RWPE2 (cell line): ENCODE data around the gene CLCA1.

ENCODE experiments used
- ATAC-seq: fragments of 200-7000 bp; cut with Tn5 transposase; 3 replicates; pipeline ENCODE4 v1.9.1; 2021; ENCODE audit warnings: low read depth
- DNase-seq: peaks from one replicate; pipeline ENCODE4 v3.0.0-alpha.2; 2020; ENCODE audit warnings: low spot score
- H3K27ac ChIP-seq: fragments of 450-650 bp; 2 replicates; pipeline ENCODE4 v1.5.1; 2017; ENCODE audit warnings: mild to moderate bottlenecking; ENCODE audit not compliant: poor library complexity, severe bottlenecking
- H3K27me3 ChIP-seq: fragments of 250-450 bp; sonication (Bioruptor Pico); 2 replicates; pipeline ENCODE4 v1.5.1; 2021; ENCODE audit warnings: mild to moderate bottlenecking, moderate library complexity; ENCODE audit not compliant: insufficient read depth, poor library complexity, severe bottlenecking
- H3K36me3 ChIP-seq: fragments of 250-450 bp; sonication (Bioruptor Pico); 2 replicates; pipeline ENCODE4 v1.5.1; 2020; ENCODE audit warnings: low read depth, mild to moderate bottlenecking, moderate library complexity
- H3K4me1 ChIP-seq: fragments of 250-450 bp; sonication (Bioruptor Pico); 2 replicates; pipeline ENCODE4 v1.5.1; 2021; ENCODE audit warnings: mild to moderate bottlenecking, moderate library complexity; ENCODE audit not compliant: insufficient read depth, poor library complexity, severe bottlenecking
- H3K4me3 ChIP-seq: fragments of 250-450 bp; sonication (Bioruptor Pico); 2 replicates; pipeline ENCODE4 v1.5.1; 2021; ENCODE audit warnings: mild to moderate bottlenecking, moderate library complexity; ENCODE audit not compliant: severe bottlenecking
- H3K9me3 ChIP-seq: fragments of 250-450 bp; sonication (Bioruptor Pico); 2 replicates; pipeline ENCODE4 v1.5.1; 2021; ENCODE audit warnings: mild to moderate bottlenecking, moderate library complexity; ENCODE audit not compliant: severe bottlenecking
- CTCF ChIP-seq: fragments of 450-650 bp; IDR thresholded peaks from one replicate; pipeline ENCODE4 v1.5.1; 2017; ENCODE audit warnings: mild to moderate bottlenecking, moderate library complexity; ENCODE audit not compliant: poor library complexity, severe bottlenecking

The CLCA1 gene

GRCh38 chr1:86435327-86435726 is 33.4 kb upstream of the CLCA1 start:
- Histone ChIP-seq H3K27me3 (no peaks in the 10 kb centered on the region), H3K9me3 (no peaks in the 10 kb centered on the region), H3K4me3 (no peak overlapping the region), H3K36me3 (no peaks in the 10 kb centered on the region), H3K4me1 (peaks cover 10% of the 10 kb centered on the region), H3K27ac (no peak overlapping the region)
- no peak for ATAC-seq
- TF ChIP-seq CTCF, result no peak
- no peak for DNase-seq

- no peaks in the 10 kb centered on the region for H3K9me3 ChIP-seq
- H3K4me1 ChIP-seq, result peaks cover 3% of the 10 kb centered on the region
- no peak for TF ChIP-seq CTCF
- H3K4me3 ChIP-seq, result no peak overlapping the region
- H3K36me3 ChIP-seq, result no peaks in the 10 kb centered on the region
- DNase-seq (no peak), ATAC-seq (no peak)
- H3K27ac ChIP-seq, result no peak overlapping the region
- H3K27me3 ChIP-seq, result no peaks in the 10 kb centered on the region
Observed at GRCh38 chr1:86436041-86436440, 32.7 kb upstream of the CLCA1 start.

- Histone ChIP-seq H3K27ac (no peak overlapping the region), H3K4me1 (no peaks in the 10 kb centered on the region), H3K36me3 (no peaks in the 10 kb centered on the region), H3K4me3 (no peak overlapping the region), H3K9me3 (no peaks in the 10 kb centered on the region), H3K27me3 (no peaks in the 10 kb centered on the region)
- DNase-seq (no peak), ATAC-seq (no peak)
- TF ChIP-seq CTCF, result no peak
Observed at GRCh38 chr1:86441581-86441980, 27.1 kb upstream of the CLCA1 start.

GRCh38 chr1:86441997-86442396 is 26.7 kb upstream of the CLCA1 start:
- no peaks in the 10 kb centered on the region for H3K36me3 ChIP-seq
- ATAC-seq, result no peak

GRCh38 chr1:86445919-86446318 is 22.8 kb upstream of the CLCA1 start:
- TF ChIP-seq CTCF, result no peak
- no peaks in the 10 kb centered on the region for H3K4me1 ChIP-seq
- ATAC-seq, result no peak

More at GRCh38 chr1:86441997-86442396, 26.7 kb upstream of the CLCA1 start:
- no peak overlapping the region for H3K27ac ChIP-seq
- no peak overlapping the region for H3K4me3 ChIP-seq
- H3K27me3 ChIP-seq, result no peaks in the 10 kb centered on the region
- H3K4me1 ChIP-seq, result no peaks in the 10 kb centered on the region
- no peak for DNase-seq
- H3K9me3 ChIP-seq, result no peaks in the 10 kb centered on the region
- TF ChIP-seq CTCF, result no peak

More at GRCh38 chr1:86445919-86446318, 22.8 kb upstream of the CLCA1 start:
- H3K9me3 ChIP-seq, result no peaks in the 10 kb centered on the region
- H3K27me3 ChIP-seq, result no peaks in the 10 kb centered on the region
- H3K27ac ChIP-seq, result no peak overlapping the region
- no peaks in the 10 kb centered on the region for H3K36me3 ChIP-seq
- DNase-seq, result no peak
- H3K4me3 ChIP-seq, result no peak overlapping the region
